ENCODE results near the gene PHLPP2. TPM values are rescaled to one million over a fixed set of nuclear protein-coding genes. Genes with fewer than 3 reads are reported as not detected.

Gene PHLPP2
- total RNA-seq, 4 donors from 2014 or later, result 16.0 to 21.1 (median 18.2) TPM

DNA sequence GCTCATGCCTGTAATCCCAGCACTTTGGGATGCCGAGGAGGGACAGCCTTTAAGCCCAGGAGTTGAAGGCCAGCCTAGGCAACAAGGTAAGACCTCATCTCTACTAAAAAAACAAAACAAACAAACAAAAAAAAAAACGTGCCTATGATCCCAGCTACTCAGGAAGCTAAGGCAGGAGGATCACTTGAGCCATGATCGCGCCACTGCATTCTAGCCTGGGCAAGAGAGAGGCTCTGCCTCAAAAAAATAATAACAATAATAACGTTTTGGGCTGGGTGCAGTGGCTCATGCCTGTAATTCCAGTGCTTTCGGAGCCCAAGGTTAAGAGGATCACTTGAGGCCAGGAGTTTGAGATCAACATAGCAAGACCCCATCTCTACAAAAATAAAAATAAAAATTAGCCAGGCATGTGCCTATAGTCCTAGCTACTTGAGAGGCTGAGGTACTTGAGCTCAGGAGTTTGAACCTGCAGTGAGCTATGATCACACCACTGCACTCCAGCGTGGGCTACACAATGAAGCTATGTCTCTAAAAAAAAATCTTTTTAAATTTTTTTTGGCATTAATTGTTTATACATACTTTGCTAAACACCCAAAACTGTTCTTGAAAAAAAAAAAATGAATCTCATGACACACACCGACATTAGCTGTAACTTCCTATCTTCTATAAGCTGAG, 3.3 kb downstream of the PHLPP2 start:
- Histone ChIP-seq H3K9me3 (no peaks in the 10 kb centered on the region), H3K36me3 (no peaks in the 10 kb centered on the region), H3K27me3 (no peaks in the 10 kb centered on the region), H3K4me1 (peaks cover 0 to 42% (median 11%) of the 10 kb centered on the region in 3 donors), H3K4me3 (no peak overlapping the region), H3K27ac (no peak overlapping the region)
- TF ChIP-seq POLR2A (IDR thresholded peaks at IDR 0.05) (no peak), POLR2AphosphoS5 (IDR thresholded peaks at IDR 0.05) (no peak), EP300 (IDR thresholded peaks at IDR 0.05) (no peak)
- TF ChIP-seq, protein P1, sequence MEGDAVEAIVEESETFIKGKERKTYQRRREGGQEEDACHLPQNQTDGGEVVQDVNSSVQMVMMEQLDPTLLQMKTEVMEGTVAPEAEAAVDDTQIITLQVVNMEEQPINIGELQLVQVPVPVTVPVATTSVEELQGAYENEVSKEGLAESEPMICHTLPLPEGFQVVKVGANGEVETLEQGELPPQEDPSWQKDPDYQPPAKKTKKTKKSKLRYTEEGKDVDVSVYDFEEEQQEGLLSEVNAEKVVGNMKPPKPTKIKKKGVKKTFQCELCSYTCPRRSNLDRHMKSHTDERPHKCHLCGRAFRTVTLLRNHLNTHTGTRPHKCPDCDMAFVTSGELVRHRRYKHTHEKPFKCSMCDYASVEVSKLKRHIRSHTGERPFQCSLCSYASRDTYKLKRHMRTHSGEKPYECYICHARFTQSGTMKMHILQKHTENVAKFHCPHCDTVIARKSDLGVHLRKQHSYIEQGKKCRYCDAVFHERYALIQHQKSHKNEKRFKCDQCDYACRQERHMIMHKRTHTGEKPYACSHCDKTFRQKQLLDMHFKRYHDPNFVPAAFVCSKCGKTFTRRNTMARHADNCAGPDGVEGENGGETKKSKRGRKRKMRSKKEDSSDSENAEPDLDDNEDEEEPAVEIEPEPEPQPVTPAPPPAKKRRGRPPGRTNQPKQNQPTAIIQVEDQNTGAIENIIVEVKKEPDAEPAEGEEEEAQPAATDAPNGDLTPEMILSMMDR (IDR thresholded peaks at IDR 0.05), result no peak
- WGBS, 2 donors (ENCODE audit: low coverage in 1 of 2), result 82 to 86% methylated on average over 3 to 7 of the region's 8 CpGs
- ATAC-seq, result no peak

GRCh38 chr16:71712501-71712900, 12.0 kb downstream of the PHLPP2 start:
- Histone ChIP-seq H3K27me3 (no peaks in the 10 kb centered on the region), H3K4me1 (peaks cover 0 to 33% (median 0%) of the 10 kb centered on the region in 3 donors), H3K36me3 (peaks cover 0 to 14% of the 10 kb centered on the region in 2 donors), H3K9me3 (no peaks in the 10 kb centered on the region), H3K27ac (no peak overlapping the region), H3K4me3 (no peak overlapping the region)
- no peak for ATAC-seq
- TF ChIP-seq POLR2AphosphoS5 (IDR thresholded peaks at IDR 0.05) (no peak), EP300 (IDR thresholded peaks at IDR 0.05) (no peak), POLR2A (IDR thresholded peaks at IDR 0.05) (no peak)
- TF ChIP-seq, protein P1 (IDR thresholded peaks at IDR 0.05), result no peak
- WGBS, 2 donors (ENCODE audit: low coverage in 1 of 2), result 45 to 55% methylated on average over 1 of the region's 1 CpG

GRCh38 chr16:71711789-71712188, 12.7 kb downstream of the PHLPP2 start:
- ATAC-seq, result no peak
- H3K27ac ChIP-seq, result no peak overlapping the region
- TF ChIP-seq EP300 (IDR thresholded peaks at IDR 0.05) (no peak), POLR2AphosphoS5 (IDR thresholded peaks at IDR 0.05) (no peak)
- H3K4me3 ChIP-seq, result no peak overlapping the region
- 71 to 86% methylated on average over 3 of the region's 3 CpGs for WGBS, 2 donors (ENCODE audit: low coverage in 1 of 2)
- H3K36me3 ChIP-seq, result peaks cover 0 to 14% of the 10 kb centered on the region in 2 donors
- no peaks in the 10 kb centered on the region for H3K9me3 ChIP-seq
- peaks cover 0 to 36% (median 0%) of the 10 kb centered on the region in 3 donors for H3K4me1 ChIP-seq
- H3K27me3 ChIP-seq, result no peaks in the 10 kb centered on the region

DNA sequence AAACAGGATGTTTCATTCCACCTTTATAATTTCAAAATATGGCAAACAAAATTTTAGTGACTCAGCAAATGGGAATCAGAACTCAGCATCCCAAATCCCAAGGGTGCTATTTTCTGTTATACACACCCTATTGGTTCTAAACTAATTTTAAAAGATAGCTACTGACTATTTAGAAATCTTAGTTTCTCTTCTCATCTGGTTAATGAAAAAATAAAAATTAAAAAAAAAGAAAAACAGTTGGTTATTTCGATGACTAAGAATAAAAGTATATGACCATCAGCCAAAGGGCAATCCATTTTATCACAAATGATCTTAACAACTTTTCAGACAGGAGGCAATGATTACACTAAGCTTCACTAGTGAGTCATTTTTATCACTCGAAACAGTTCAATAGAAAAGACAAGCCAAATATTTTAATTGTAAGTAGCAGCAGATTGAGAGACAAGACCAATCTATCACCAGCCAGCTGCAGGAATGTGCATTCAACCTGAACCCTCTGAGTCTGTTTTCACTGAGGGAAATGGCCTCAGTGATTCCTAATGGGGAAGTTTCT, 15.2 kb downstream of the PHLPP2 start:
- WGBS, 2 donors (ENCODE audit: low coverage in 1 of 2), result 40 to 41% methylated on average over 2 of the region's 2 CpGs
- Histone ChIP-seq H3K27me3 (no peaks in the 10 kb centered on the region), H3K4me1 (peaks cover 0 to 36% (median 0%) of the 10 kb centered on the region in 3 donors), H3K36me3 (peaks cover 0 to 12% of the 10 kb centered on the region in 2 donors), H3K27ac (no peak overlapping the region), H3K9me3 (no peaks in the 10 kb centered on the region), H3K4me3 (no peak overlapping the region)
- no peak for ATAC-seq
- TF ChIP-seq, protein P1 (IDR thresholded peaks at IDR 0.05), result no peak

- no peak for ATAC-seq
- 78 to 100% methylated on average over 1 to 2 of the region's 2 CpGs for WGBS, 2 donors (ENCODE audit: low coverage in 1 of 2)
- Histone ChIP-seq H3K36me3 (peaks cover 0 to 5% of the 10 kb centered on the region in 2 donors), H3K4me1 (peaks cover 0 to 36% (median 0%) of the 10 kb centered on the region in 3 donors), H3K9me3 (no peaks in the 10 kb centered on the region), H3K27me3 (no peaks in the 10 kb centered on the region), H3K4me3 (no peak overlapping the region), H3K27ac (no peak overlapping the region)
- TF ChIP-seq EP300 (IDR thresholded peaks at IDR 0.05) (no peak), POLR2AphosphoS5 (IDR thresholded peaks at IDR 0.05) (no peak)
These were observed 15.8 kb downstream of the PHLPP2 start for GRCh38 chr16:71708696-71709095.

DNA sequence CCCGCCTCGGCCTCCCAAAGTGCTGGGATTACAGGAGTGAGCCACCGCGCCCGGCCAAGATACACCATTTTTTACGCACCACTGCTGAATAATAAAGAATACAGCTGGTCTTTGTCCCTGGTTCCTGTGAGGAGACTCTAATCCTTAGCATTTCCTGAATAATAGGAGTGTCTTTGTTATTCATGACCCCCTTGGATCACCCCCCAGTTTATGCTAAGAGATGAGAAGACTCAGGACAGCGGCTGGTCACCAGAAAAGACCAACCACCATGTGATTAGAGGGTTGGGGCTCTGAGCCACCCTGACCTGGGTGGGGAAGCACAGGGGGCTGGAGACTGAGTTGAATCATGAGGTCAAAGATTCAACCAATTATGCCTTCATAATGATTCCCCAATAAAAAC, 17.3 kb downstream of the PHLPP2 start:
- H3K27me3 ChIP-seq, result no peaks in the 10 kb centered on the region
- 98% methylated on average over 5 of the region's 7 CpGs; no CpG with 5 or more reads in 1 of the 2 donors for WGBS, 2 donors (ENCODE audit: low coverage in 1 of 2)
- H3K4me1 ChIP-seq, result peaks cover 0 to 36% (median 0%) of the 10 kb centered on the region in 3 donors
- ATAC-seq, result no peak
- H3K27ac ChIP-seq, result no peak overlapping the region
- no peak for TF ChIP-seq POLR2AphosphoS5 (IDR thresholded peaks at IDR 0.05)
- TF ChIP-seq EP300 (IDR thresholded peaks at IDR 0.05), result no peak
- TF ChIP-seq, protein P1 (IDR thresholded peaks at IDR 0.05), result no peak
- no peak for TF ChIP-seq POLR2A (IDR thresholded peaks at IDR 0.05)
- peaks cover 0 to 2% of the 10 kb centered on the region in 2 donors for H3K36me3 ChIP-seq
- no peaks in the 10 kb centered on the region for H3K9me3 ChIP-seq
- H3K4me3 ChIP-seq, result no peak overlapping the region

All from gastroesophageal sphincter (tissue), 4 donors.